Stimulated activated CD8-positive, alpha-beta memory T cell treated with anti-CD3 and anti-CD28 coated beads, Interleukin-4, amount 100 ng/mL, for 48 hours (primary cell): ENCODE results near the gene CDH16.
A peak's percentile ranks its signal among the peaks of the same experiment; 100 is the strongest.
"Not testable (repeated sequence)": the region's sequence is repeated elsewhere in the genome, so short reads cannot be mapped to it uniquely, and the experiment has no call there.

Source experiments
- DNase-seq: peaks from one replicate; pipeline ENCODE4 v3.0.0-alpha.2; 2020

CDH16 gene

DNA sequence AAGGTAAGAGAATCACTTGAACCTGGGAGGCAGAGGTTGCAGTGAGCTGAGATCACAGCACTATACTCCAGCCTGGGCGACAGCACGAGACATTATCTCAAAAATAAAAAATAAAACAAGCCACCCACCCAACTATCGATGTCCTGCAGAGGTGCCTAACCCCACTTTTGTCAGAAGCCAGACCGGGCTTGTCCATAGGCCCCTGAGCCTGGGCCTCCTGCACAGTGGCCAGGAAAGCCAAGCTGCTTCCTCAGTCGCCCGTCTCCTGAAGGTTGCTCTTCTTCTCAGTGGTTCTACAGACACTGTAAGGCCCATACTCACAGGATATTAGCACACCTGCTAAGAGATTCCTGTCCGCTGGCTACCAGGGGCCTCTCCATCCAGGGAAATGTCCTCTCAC is 27.9 kb upstream of the CDH16 start:
- no peak for DNase-seq

- DNase-seq = no peak
Observed at GRCh38 chr16:66945939-66946338, 27.3 kb upstream of the CDH16 start.

GRCh38 chr16:66944971-66945370 is 26.3 kb upstream of the CDH16 start:
- not testable (repeated sequence) for DNase-seq

DNA sequence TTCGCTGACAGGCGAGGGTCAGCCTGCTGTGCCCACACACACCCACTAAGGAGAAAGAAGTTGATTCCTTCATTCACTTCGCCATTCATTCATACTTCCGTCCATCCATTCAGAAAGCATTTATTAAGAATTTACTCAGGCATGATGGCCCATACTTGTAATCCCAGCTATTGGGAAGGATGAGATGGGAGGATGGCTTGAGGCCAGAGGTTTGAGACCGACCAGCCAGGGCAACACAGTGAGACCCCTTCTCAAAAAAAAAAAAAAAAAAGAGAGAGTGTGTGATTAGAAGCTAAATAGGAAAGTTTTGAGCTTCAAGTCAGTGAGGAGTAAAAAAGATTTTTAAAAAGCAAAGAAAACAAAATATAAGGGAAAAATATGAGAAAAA is 25.4 kb upstream of the CDH16 start:
- no peak for DNase-seq

DNA sequence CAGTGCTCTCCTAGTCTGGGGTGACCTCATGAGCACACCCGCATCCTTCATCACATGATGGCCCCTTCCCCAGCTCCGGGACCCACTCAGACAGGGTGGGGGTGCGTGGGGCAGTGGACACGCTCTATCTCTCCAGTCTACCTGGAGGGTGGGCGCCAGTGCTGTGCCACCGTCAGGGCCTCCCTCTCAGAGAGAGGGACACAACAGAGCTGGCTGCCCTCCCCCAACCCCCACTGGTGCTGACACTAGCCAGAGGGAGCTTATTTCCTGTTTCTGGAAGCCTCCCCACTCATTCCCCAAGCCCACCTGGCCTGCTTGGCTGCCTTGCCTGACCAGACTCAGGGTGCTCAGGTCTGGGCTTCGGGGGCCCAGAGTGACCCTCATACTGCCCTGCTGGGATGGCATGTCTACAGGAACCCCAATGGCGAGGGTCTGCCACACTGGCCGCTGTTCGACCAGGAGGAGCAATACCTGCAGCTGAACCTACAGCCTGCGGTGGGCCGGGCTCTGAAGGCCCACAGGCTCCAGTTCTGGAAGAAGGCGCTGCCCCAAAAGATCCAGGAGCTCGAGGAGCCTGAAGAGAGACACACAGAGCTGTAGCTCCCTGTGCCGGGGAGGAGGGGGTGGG is 24.9 kb upstream of the CDH16 start:
- no peak for DNase-seq

- no peak for DNase-seq
Observed at GRCh38 chr16:66942981-66943380, 24.3 kb upstream of the CDH16 start.

GRCh38 chr16:66940236-66940635 is 21.6 kb upstream of the CDH16 start:
- no peak for DNase-seq

- DNase-seq = no peak
Observed at GRCh38 chr16:66939366-66939765, 20.7 kb upstream of the CDH16 start.

GRCh38 chr16:66937725-66938337 is 19.1 kb upstream of the CDH16 start:
- DNase-seq = no peak

DNA sequence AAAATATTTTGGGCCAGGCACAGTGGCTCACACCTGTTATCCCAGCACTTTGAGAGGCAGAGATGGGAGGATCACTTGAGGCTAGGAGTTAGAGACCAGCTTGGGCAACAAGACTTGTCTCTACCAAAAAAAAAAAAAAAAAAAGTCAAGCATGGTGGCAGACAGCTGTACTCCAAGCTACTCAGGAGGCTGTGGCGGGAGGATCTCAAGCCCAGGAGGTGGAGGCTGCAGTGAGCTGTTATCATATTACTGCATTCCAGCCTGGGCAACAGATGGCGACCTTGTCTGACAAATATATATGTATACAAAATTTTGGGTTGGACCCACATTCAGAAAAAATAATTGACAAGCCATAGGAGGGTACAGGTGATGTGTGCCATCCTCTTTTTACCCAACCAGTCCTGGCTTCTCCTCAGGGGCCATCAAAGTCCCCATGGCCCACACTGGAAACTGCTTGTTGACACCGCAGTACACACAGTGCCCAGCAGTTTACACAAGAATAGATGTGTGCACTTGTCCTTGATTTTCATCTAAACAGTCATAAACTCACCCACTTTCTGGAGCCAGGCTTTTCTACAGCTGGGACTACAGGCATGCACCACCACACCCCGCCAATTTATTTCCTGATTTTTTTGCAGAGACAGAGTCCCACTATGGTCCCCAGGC is 18.3 kb upstream of the CDH16 start:
- no peak for DNase-seq

- DNase-seq = no peak
Observed at GRCh38 chr16:66936462-66936861, 17.8 kb upstream of the CDH16 start.

GRCh38 chr16:66935314-66936011 is 16.8 kb upstream of the CDH16 start, which contains the start of gene CES2:
TSS of gene CES2 (plus strand) at chr16:66935516. CDS start at chr16:66935636, 120 bp downstream.
- no peak for DNase-seq

DNA sequence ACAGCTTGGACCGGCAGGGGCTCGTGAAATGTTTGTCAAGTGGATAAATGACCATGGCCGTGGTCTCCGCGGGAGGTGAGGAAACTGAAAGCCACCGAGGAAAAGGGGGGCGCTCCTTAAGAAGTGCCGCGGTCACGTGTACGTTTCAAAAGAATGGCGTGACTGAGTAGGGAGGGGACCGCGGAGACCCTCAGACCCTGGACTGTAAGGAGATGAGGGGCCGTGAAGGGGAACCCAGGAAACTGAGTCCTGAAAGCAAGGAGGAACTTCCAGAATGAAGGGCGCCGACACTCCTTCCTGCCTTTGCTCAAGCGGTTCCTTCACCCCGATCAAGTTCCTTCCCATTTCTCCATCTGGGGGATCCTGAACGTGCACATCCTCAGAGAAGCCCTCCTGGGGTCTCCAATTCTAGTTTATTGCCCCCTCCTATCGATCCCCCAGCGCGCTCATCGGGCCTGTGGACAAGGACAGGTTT is 16.2 kb upstream of the CDH16 start:
- DNase-seq = not testable (repeated sequence)

- peak; percentile 94 for DNase-seq
Observed at GRCh38 chr16:66934138-66934838, 15.6 kb upstream of the CDH16 start, which contains the start of gene CIAO2B. TSS of gene CIAO2B (minus strand) at chr16:66934402. CDS start at chr16:66934364, 38 bp downstream.

- no peak for DNase-seq
Observed at GRCh38 chr16:66933776-66934137, 15.1 kb upstream of the CDH16 start.

DNA sequence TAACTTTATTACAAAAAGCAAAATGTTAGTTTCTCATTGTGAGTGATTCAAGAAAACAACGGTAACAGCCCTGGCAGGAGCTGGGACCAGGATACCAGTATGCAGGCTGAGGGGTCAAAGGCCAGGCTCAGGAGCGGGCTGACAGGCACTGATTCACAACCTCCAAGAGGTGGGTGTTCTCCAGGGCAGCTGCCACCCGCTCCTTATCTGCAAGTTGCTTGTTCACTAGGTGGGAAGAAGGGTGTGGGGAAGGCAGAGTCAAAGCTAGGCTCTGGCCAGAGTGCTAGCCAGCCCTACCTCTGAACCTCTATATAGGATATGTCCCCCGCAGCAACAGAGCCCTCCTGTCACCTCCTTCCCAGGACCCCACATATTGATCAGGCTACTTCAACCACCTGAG is 13.4 kb upstream of the CDH16 start:
- no peak for DNase-seq

GRCh38 chr16:66931665-66932064 is 13.0 kb upstream of the CDH16 start:
- DNase-seq = no peak

DNA sequence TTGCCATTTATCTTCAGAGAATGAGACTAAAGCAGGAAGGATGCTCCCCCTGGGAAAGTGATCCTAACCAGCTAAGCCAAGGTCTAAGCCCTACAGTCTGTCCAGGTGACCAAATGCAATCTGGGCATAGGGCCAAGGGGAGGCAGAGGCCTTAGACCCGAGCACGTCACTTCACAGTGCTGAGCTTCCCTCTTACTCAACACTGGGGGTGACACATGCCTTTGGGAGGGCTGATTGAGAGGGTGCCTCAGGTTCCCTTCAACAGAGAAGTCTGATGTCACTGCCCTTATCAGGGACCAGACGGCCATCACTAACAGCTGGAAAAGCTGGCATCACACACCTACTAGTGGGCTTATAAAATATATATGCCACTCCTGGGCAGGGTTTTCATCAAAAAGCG is 11.5 kb upstream of the CDH16 start:
- no peak for DNase-seq

DNA sequence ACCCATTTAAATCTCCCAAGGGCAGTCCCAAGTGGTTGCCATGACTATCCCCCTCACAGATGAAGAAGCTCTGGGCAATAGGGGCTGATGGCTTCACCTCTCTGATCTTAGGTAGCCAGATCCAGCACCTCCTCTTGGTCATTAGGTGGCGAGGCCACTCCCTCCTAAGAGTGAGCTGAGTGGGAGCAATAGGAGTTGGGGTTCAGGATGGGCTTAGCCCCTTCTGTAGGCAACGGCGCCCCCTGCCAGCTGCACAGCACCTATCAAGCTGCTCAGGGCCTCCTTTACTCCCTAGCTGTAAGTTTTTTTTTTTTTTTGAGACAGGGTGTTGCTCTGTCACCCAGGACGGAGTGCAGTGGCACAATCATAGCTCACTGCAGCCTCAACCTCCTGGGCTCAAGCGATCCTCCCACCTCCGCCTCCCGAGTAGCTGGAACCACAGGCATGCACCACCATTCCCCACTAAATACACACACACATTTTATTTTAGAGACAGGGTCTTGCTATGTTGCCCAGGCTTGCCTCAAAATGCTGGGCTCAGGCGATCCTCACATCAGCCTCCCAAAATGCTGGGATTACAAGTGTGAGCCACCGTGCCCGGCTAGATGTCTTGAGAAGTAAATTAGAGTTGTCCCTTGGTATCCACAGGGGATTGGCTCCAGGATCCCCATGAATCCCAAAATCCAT is 10.2 kb upstream of the CDH16 start:
- DNase-seq = peak; percentile 73

DNA sequence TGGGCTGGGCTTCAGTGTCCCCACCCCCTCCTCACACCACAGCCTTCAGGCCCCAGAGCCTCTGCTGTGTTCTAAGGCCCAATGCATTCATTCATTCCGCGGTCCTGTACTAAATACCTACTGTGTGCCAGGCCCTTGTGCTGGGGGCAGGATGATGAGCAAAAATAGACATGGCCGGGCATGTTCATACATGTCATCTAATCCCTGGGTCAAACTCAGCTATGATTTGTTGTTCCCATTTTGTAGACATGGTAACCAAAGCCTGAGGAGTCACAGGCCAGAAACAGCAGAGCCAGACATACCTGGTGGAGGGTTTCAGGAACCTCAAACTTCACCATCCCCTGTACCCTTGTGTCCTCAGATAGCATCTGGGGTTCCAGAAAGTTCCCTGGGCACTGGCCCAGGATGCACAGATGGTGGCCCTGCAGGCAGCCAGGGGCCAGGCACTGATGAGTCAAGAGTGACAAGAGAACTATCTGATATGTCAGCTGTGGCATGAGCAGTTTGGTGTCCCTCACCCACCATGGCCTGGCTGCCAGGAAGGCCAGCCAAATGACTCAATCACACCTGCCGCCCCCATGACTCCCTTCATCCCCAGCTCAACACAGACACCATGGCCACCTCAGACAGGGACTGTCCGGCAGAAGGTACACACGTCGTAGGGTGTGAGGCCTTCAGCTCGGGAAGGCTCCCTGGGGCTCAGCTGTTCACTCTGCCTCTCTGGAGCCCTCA is 9.4 kb upstream of the CDH16 start:
- no peak for DNase-seq

DNA sequence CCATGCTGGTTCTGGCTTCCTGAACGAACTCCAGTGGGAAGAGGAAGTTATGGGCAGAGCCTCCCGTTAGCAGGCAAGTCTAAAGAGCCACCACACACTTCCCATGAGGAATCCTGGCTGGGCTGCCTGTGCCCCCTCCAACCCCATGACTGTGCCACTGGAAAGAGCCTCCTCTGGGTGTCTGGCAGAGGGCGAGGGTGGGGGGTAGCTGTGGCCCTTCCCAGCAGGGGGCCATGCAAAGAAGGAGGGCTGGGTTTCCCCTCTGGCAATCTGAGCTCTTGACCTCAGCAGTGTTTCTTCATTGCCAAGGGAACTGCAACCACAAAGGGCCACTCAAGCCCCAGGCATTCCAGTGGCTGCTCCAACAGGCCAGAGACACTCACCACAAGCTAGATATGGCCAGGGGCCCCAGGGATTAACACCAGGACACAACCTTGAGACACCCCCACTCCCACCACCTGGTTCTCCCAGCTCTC is 8.3 kb upstream of the CDH16 start:
- DNase-seq = no peak
